Heart left ventricle (tissue), 16 donors: ENCODE results near the gene SLC25A11. TPM values are rescaled to one million over a fixed set of nuclear protein-coding genes. Genes with fewer than 3 reads are reported as not detected.

Experiments used
- ATAC-seq, 4 donors: fragments of 200-7000 bp; cut with Tn5 transposase; one replicate each; pipeline ENCODE4 v1.9.1; 2020 to 2022; ENCODE audit warnings: moderate library complexity in 4 of 4, mild to moderate bottlenecking in 3 of 4, moderate number of reproducible peaks in 1 of 4
- DNase-seq, 5 donors: peaks; one replicate each; pipeline ENCODE4 v3.0.0-alpha.2; 2020
- H3K27ac ChIP-seq, 12 donors: fragments of 200-600 bp; sonication (generic) in 4 of 12; one replicate each; pipeline versions ENCODE4 v1.5.0 to v1.8.0; 2016 to 2022; ENCODE audit warnings: mild to moderate bottlenecking in 2 of 12
- H3K27me3 ChIP-seq, 9 donors: fragments of 200-600 bp; sonication (generic) in 2 of 9; one replicate each; pipeline versions ENCODE4 v1.5.1 to v1.8.0; 2016 to 2022; ENCODE audit warnings: mild to moderate bottlenecking in 3 of 9
- H3K36me3 ChIP-seq, 9 donors: fragments of 200-600 bp; sonication (generic) in 2 of 9; one replicate each; pipeline versions ENCODE4 v1.5.0 to v1.8.0; 2018 to 2022; ENCODE audit warnings: mild to moderate bottlenecking in 2 of 9
- H3K4me1 ChIP-seq, 12 donors: fragments of 200-600 bp; sonication (generic) in 4 of 12; one replicate each; pipeline versions ENCODE4 v1.5.0 to v1.8.0; 2016 to 2022; ENCODE audit warnings: mild to moderate bottlenecking in 3 of 12
- H3K4me3 ChIP-seq, 12 donors: fragments of 200-600 bp; sonication (generic) in 4 of 12; one replicate each; pipeline versions ENCODE4 v1.5.0 to v1.8.0; 2017 to 2022; ENCODE audit warnings: mild to moderate bottlenecking in 9 of 12, moderate library complexity in 4 of 12
- H3K9me3 ChIP-seq, 12 donors: fragments of 200-600 bp; sonication (generic) in 4 of 12; one replicate each; pipeline versions ENCODE4 v1.5.0 to v1.8.0; 2016 to 2022; ENCODE audit warnings: mild to moderate bottlenecking in 1 of 12
- CTCF ChIP-seq, 12 donors: fragments of 200-600 bp; sonication (generic) in 4 of 12; IDR thresholded peaks; one replicate each; pipeline versions ENCODE4 v1.5.0 to v1.8.0; 2018 to 2022; ENCODE audit warnings: antibody characterized with exemption in 12 of 12, mild to moderate bottlenecking in 5 of 12
- POLR2A ChIP-seq, 2 donors: fragments of 450-650 bp; IDR thresholded peaks; one replicate each; pipeline ENCODE4 v1.6.1; 2017; ENCODE audit warnings: antibody characterized with exemption in 2 of 2, mild to moderate bottlenecking in 2 of 2, moderate library complexity in 2 of 2
- WGBS, 4 donors: extraction: QIAGEN DNeasy Blood & Tissue Kit in 2 of 4; methylation state at CpG; one replicate each; pipeline versions ENCODE4 v1.1.5 to v1.1.7; 2013 to 2018; 5-methylcytosine and 5-hydroxymethylcytosine counted together
- intact Hi-C, 10 donors: fragments of 100-400 bp; cut with DNase I; formaldehyde crosslinking; loops; one replicate each; pipeline versions ENCODE4 v1.11.1 to v1.14.2; 2022
- polyA plus RNA-seq, 2 donors: library from polyadenylated mRNA; stranded (reverse); fragments of 200-250 nt; gene quantifications; one replicate each; pipeline ENCODE4 v1.2.3, GENCODE V29; 2013
- total RNA-seq, 9 donors: library from RNA; depleted of rRNA in 2 of 9; stranded (reverse); fragments of >200 nt in 2 of 9; fragmentation: NEBNext Ultra II Directional in 3 of 9; extraction: Animal tissue kit (Norgen Biotek cat#: 25700) in 3 of 9; gene quantifications; one replicate each; pipeline versions ENCODE4 v1.1.0 to v1.2.4, GENCODE V29; 2016 to 2023
- donor health status: ischemic (EF 13 %, LVEDD 7.1; RV severe dilation, severe dysfunction).
- donor health status: healthy with polysubstance abuse.
- donor health status: DM: no; HTN: yes; CAD: no.
- donor health status: DM: no; HTN: no; CAD: no.
- donor health status: ischemic (EF 25% LVEDD 6.9; RV normal size, moderate dysfunction).
- donor health status: ischemic (EF 25% LVEDD 5.7; RV mildly dilated, moderate dysfunction).
- donor health status: healthy.
- donor health status: DM: yes; HTN: yes; CAD: no.
- donor health status: ischemic (EF 35%, LVEDD 5.7; RV mildly dilated, moderate dysfunction).
- donor health status: nonischemic (EF 11% LVEDD 7.7; RV severe dilation, severe dysfunction).
- donor health status: DM: yes; HTN: yes; CAD: no.
- donor health status: PGD.
- donor health status: ischemic (EF 29% LVEDD 5.4; RV normal size, mild dysfunction).
- donor health status: nonischemic (EF 23%, LVEDD 6.1; RV moderate dilation, normal function).

SLC25A11 gene
- total and polyA plus RNA-seq, 11 donors = 136 to 282 (median 168) TPM

- H3K4me3 ChIP-seq = peak within 1 kb of the TSS; percentile 73 to 100 (median 98)
- H3K9me3 ChIP-seq = no peaks in the 10 kb centered on the region
- peak; percentile 91 to 93 (median 92) for DNase-seq
- intact Hi-C loops = loop anchor here in 4 of 10 donors (1.0 to 5.0 kb wide), 4 partner anchors 8 to 48 kb away; partner anchors contain the start of genes RNF167 (in 2 of the 4), SLC25A11 (in 2 of the 4), SPAG7 (in 2 of the 4) and CAMTA2 (in 1 of the 4)
- H3K27ac ChIP-seq = peak within 1 kb of the TSS; percentile 96 to 100 (median 99)
- H3K4me1 ChIP-seq = peaks cover 11 to 78% (median 48%) of the 10 kb centered on the region in 12 donors
- ATAC-seq = peak; percentile 68 to 81 (median 70)
- H3K36me3 ChIP-seq = peaks cover 0 to 36% (median 33%) of the 10 kb centered on the region in 9 donors
- H3K27me3 ChIP-seq = no peaks in the 10 kb centered on the region
- TF ChIP-seq POLR2A (IDR thresholded peaks at IDR 0.05) = peak in 1 of 2 donors; percentile 94
- no peak for TF ChIP-seq CTCF (IDR thresholded peaks at IDR 0.05)
- 0 to 1% (median 1%) methylated on average over 21 to 59 of the region's 59 CpGs for WGBS, 4 donors
These were observed 8.5 kb upstream of the SLC25A11 start, which contains the start of gene PFN1 for GRCh38 chr17:4948166-4948930. Gene PFN1 (minus strand): TSS chr17:4948530. CDS start chr17:4948394, 136 bp downstream.

GRCh38 chr17:4947411-4948165, 7.7 kb upstream of the SLC25A11 start:
- 0 to 2% (median 1%) methylated on average over 16 to 56 of the region's 56 CpGs for WGBS, 4 donors
- Histone ChIP-seq H3K4me3 (peak overlapping the region; percentile 73 to 100 (median 98)), H3K4me1 (peaks cover 11 to 75% (median 48%) of the 10 kb centered on the region in 12 donors), H3K36me3 (peaks cover 0 to 44% (median 41%) of the 10 kb centered on the region in 9 donors), H3K9me3 (no peaks in the 10 kb centered on the region), H3K27ac (peak overlapping the region; percentile 69 to 100 (median 99)), H3K27me3 (no peaks in the 10 kb centered on the region)
- DNase-seq (peak; percentile 60 to 85 (median 70)), ATAC-seq (peak in 3 of 4 donors; percentile 27 to 32 (median 27))
- TF ChIP-seq CTCF (IDR thresholded peaks at IDR 0.05) (no peak), POLR2A (IDR thresholded peaks at IDR 0.05) (no peak)
- intact Hi-C loops = loop anchor here in 4 of 10 donors (1.0 to 5.0 kb wide), 4 partner anchors 7 to 49 kb away; partner anchors contain the start of genes RNF167 (in 2 of the 4), SLC25A11 (in 2 of the 4), SPAG7 (in 2 of the 4) and CAMTA2 (in 1 of the 4)

- Histone ChIP-seq H3K27me3 (no peaks in the 10 kb centered on the region), H3K4me3 (peak overlapping the region; percentile 73 to 100 (median 98)), H3K9me3 (no peaks in the 10 kb centered on the region), H3K36me3 (peaks cover 0 to 50% (median 46%) of the 10 kb centered on the region in 9 donors), H3K27ac (peak overlapping the region; percentile 69 to 100 (median 99)), H3K4me1 (peaks cover 11 to 73% (median 47%) of the 10 kb centered on the region in 12 donors)
- 3 to 13% (median 6%) methylated on average over 7 of the region's 7 CpGs for WGBS, 4 donors
- TF ChIP-seq CTCF (IDR thresholded peaks at IDR 0.05) = no peak
- TF ChIP-seq POLR2A (IDR thresholded peaks at IDR 0.05) = no peak
- intact Hi-C loops = loop anchor here in 1 of 10 donors (5.0 kb wide), 1 partner anchor 40 kb away; the partner anchor contains the start of gene CAMTA2
- ATAC-seq (no peak), DNase-seq (peak in 2 of 5 donors; percentile 30 to 50)
These were observed 7.2 kb upstream of the SLC25A11 start for GRCh38 chr17:4947010-4947410.
